IMR-90 (cell line): Measurements from ENCODE around the gene TMPRSS5.

ENCODE experiments used
- CEBPB ChIP-seq: IDR thresholded peaks from 2 replicates; pipeline ENCODE4 v1.6.1; 2012; ENCODE audit warnings: low read depth, low read length, improper control_type of control experiment
- CTCF ChIP-seq: conservative IDR thresholded peaks from 2 replicates; pipeline ENCODE4 v1.5.1; 2012; ENCODE audit warnings: mild to moderate bottlenecking, low read depth, low read length, improper control_type of control experiment
- MAFK ChIP-seq: IDR thresholded peaks from 2 replicates; pipeline ENCODE4 v1.6.1; 2012; ENCODE audit warnings: low read depth, low read length, improper control_type of control experiment
- RAD21 ChIP-seq: IDR thresholded peaks from 2 replicates; pipeline ENCODE4 v1.6.1; 2012; ENCODE audit warnings: low read length, improper control_type of control experiment

GRCh38 chr11:113674397-113674685 is 31.8 kb downstream of the TMPRSS5 start:
- TF ChIP-seq MAFK (no peak), RAD21 (no peak), CTCF (no peak), CEBPB (no peak)
